IMR-90 (cell line): ENCODE data around the gene VSIG10L2. TPM values are rescaled to one million over a fixed set of nuclear protein-coding genes. Genes with fewer than 3 reads are reported as not detected.

Experiments used
- ATAC-seq: fragments of 200-7000 bp; cut with Tn5 transposase; 2 replicates; pipeline ENCODE4 v1.9.1; 2020; ENCODE audit warnings: low read depth, mild to moderate bottlenecking, moderate library complexity
- BruUV-seq: library from RNA; stranded (reverse); fragments of 400-500 nt; replicated peaks from 2 replicates; lab custom pipeline; 2021; lab: Mats Ljungman, UMichigan
- CTCF ChIA-PET: fragments of 300-600 bp; formaldehyde crosslinking; extraction: SDS; loops from one replicate; lab custom pipeline; 2021; ENCODE audit warnings: antibody characterized with exemption; lab: Yijun Ruan, JAX
- POLR2A ChIA-PET: fragments of 300-600 bp; sonication (Branson Sonifier 250); formaldehyde crosslinking; loops from one replicate; lab custom pipeline; 2022; ENCODE audit warnings: antibody characterized with exemption; ENCODE audit not compliant: unreplicated experiment; lab: Charles Lee
- DNase-seq: peaks from one replicate; pipeline ENCODE4 v3.0.0; 2013
- H2AFZ ChIP-seq: replicated peaks from 2 replicates; pipeline ENCODE3; 2013; ENCODE audit warnings: low read length, mild to moderate bottlenecking; ENCODE audit not compliant: poor library complexity
- H2AK5ac ChIP-seq: 2 replicates; pipeline ENCODE4 v1.6.1; 2013; ENCODE audit warnings: low read depth, low read length, inconsistent platforms
- H2AK9ac ChIP-seq: replicated peaks from 2 replicates; pipeline ENCODE3; 2013; ENCODE audit warnings: mild to moderate bottlenecking, low read depth, low read length, moderate library complexity; ENCODE audit not compliant: poor library complexity
- H2BK120ac ChIP-seq: 2 replicates; pipeline ENCODE4 v1.6.1; 2013; ENCODE audit warnings: low read depth, low read length, inconsistent platforms
- H2BK15ac ChIP-seq: 3 replicates; pipeline ENCODE4 v1.6.1; 2013; ENCODE audit warnings: low read depth, low read length, inconsistent platforms
- H2BK20ac ChIP-seq: 2 replicates; pipeline ENCODE4 v1.6.1; 2013; ENCODE audit warnings: low read depth, mild to moderate bottlenecking, inconsistent platforms, low read length, moderate library complexity
- H2BK5ac ChIP-seq: 2 replicates; pipeline ENCODE4 v1.6.1; 2013; ENCODE audit warnings: mild to moderate bottlenecking, low read depth, low read length, inconsistent platforms; ENCODE audit not compliant: poor library complexity, severe bottlenecking
- H3K14ac ChIP-seq: replicated peaks from 2 replicates; pipeline ENCODE4 v1.6.1; 2013; ENCODE audit warnings: low read depth, low read length, inconsistent platforms
- H3K18ac ChIP-seq: 2 replicates; pipeline ENCODE4 v1.6.1; 2013; ENCODE audit warnings: low read depth, low read length, control low read depth
- H3K23ac ChIP-seq: 2 replicates; pipeline ENCODE4 v1.6.1; 2013; ENCODE audit warnings: low read depth, low read length, inconsistent platforms
- H3K27ac ChIP-seq: 2 replicates; pipeline ENCODE4 v1.5.1; 2013; ENCODE audit warnings: mild to moderate bottlenecking, control low read depth, low read length; ENCODE audit not compliant: insufficient read depth
- H3K27me3 ChIP-seq: 2 replicates; pipeline ENCODE4 v1.6.1; 2013; ENCODE audit warnings: low read length; ENCODE audit not compliant: control insufficient read depth, insufficient read depth
- H3K36me3 ChIP-seq: 2 replicates; pipeline ENCODE4 v1.6.1; 2013; ENCODE audit warnings: low read length, mixed read lengths; ENCODE audit not compliant: control insufficient read depth, insufficient read depth
- H3K4ac ChIP-seq: 2 replicates; pipeline ENCODE4 v1.6.1; 2013; ENCODE audit warnings: low read depth, low read length, inconsistent platforms
- H3K4me1 ChIP-seq: 2 replicates; pipeline ENCODE4 v1.6.1; 2013; ENCODE audit warnings: low read length, mixed read lengths; ENCODE audit not compliant: control insufficient read depth, insufficient read depth
- H3K4me2 ChIP-seq: 2 replicates; pipeline ENCODE4 v1.6.1; 2013; ENCODE audit warnings: low read depth, mild to moderate bottlenecking, control low read depth, low read length, moderate library complexity
- H3K4me3 ChIP-seq: 2 replicates; pipeline ENCODE4 v1.5.1; 2013; ENCODE audit warnings: low read depth, mild to moderate bottlenecking, control low read depth, low read length, moderate library complexity; ENCODE audit not compliant: insufficient read depth
- H3K56ac ChIP-seq: 2 replicates; pipeline ENCODE4 v1.6.1; 2013; ENCODE audit warnings: low read length, inconsistent platforms; ENCODE audit not compliant: insufficient read depth; ENCODE audit errors: extremely low read depth
- H3K79me1 ChIP-seq, 2 experiments: 2 replicates each; pipeline ENCODE4 v1.6.1; 2013; ENCODE audit warnings: low read length in 2 of 2, inconsistent platforms in 1 of 2, low read depth in 1 of 2
- H3K9ac ChIP-seq: 2 replicates; pipeline ENCODE4 v1.6.1; 2013; ENCODE audit warnings: low read depth, low read length, control low read depth
- H3K9me1 ChIP-seq: 2 replicates; pipeline ENCODE4 v1.6.1; 2013; ENCODE audit warnings: low read length, inconsistent platforms; ENCODE audit not compliant: insufficient read depth
- H3K9me3 ChIP-seq: 2 replicates; pipeline ENCODE4 v1.6.1; 2013; ENCODE audit warnings: low read length; ENCODE audit not compliant: control insufficient read depth, insufficient read depth
- H4K20me1 ChIP-seq: 2 replicates; pipeline ENCODE4 v1.6.1; 2013; ENCODE audit warnings: low read length, inconsistent platforms; ENCODE audit not compliant: insufficient read depth
- H4K5ac ChIP-seq: 2 replicates; pipeline ENCODE4 v1.6.1; 2013; ENCODE audit warnings: mild to moderate bottlenecking, low read depth, low read length, control low read depth
- H4K8ac ChIP-seq, 2 experiments: 2 replicates each; pipeline ENCODE4 v1.6.1; 2013; ENCODE audit warnings: low read depth in 2 of 2, low read length in 2 of 2, control low read depth in 1 of 2, inconsistent platforms in 1 of 2
- H4K91ac ChIP-seq: 2 replicates; pipeline ENCODE4 v1.6.1; 2013; ENCODE audit warnings: low read depth, low read length, inconsistent platforms; ENCODE audit not compliant: insufficient read depth
- CEBPB ChIP-seq: IDR thresholded peaks from 2 replicates; pipeline ENCODE4 v1.6.1; 2012; ENCODE audit warnings: low read depth, low read length, improper control_type of control experiment
- MXI1 ChIP-seq: IDR thresholded peaks from 2 replicates; pipeline ENCODE4 v1.6.1; 2012; ENCODE audit warnings: low read depth, mild to moderate bottlenecking, low read length, moderate library complexity, borderline replicate concordance
- NFE2L2 ChIP-seq: fragments of 150-350 bp; IDR thresholded peaks from 2 replicates; pipeline ENCODE4 v1.6.1; 2016; ENCODE audit warnings: low read depth, mild to moderate bottlenecking, low read length
- POLR2A ChIP-seq: IDR thresholded peaks from 2 replicates; pipeline ENCODE4 v1.6.1; 2012; ENCODE audit warnings: mild to moderate bottlenecking, low read depth, low read length
- SMC3 ChIP-seq: fragments of 150-350 bp; IDR thresholded peaks from 2 replicates; pipeline ENCODE4 v1.6.1; 2016; ENCODE audit warnings: low read depth, mild to moderate bottlenecking, antibody characterized with exemption, low read length, moderate library complexity
- WGBS, 2 experiments: methylation state at CpG; one replicate each; pipeline versions ENCODE4 v1.1.5 to v1.1.7; 2013; ENCODE audit warnings: missing lambda C conversion rate in 2 of 2; ENCODE audit not compliant: insufficient read length in 1 of 2; ENCODE audit errors: extremely low coverage in 2 of 2; 5-methylcytosine and 5-hydroxymethylcytosine counted together
- dilution Hi-C: fragments of 300-500 bp; cut with HindIII; formaldehyde crosslinking; loops from one replicate; pipeline ENCODE4 v1.14.3; 2018; ENCODE audit warnings: low sequenced_read_pairs; ENCODE audit not compliant: unreplicated experiment
- in situ Hi-C: fragments of 300-500 bp; cut with MboI; formaldehyde crosslinking; loops from 3 replicates; pipeline ENCODE4 v1.14.3; 2019; ENCODE audit warnings: low sequenced_read_pairs, inconsistent platforms, mixed read lengths
- intact Hi-C: fragments of 100-400 bp; cut with micrococcal nuclease; formaldehyde crosslinking; loops from 2 replicates; pipeline ENCODE4 v1.10.0; 2022
- polyA plus RNA-seq, 3 experiments: library from polyadenylated mRNA; depleted of rRNA; stranded (reverse); fragments of >200 nt; gene quantifications; 2 replicates each; pipeline ENCODE4 v1.2.3, GENCODE V29; 2012; ENCODE audit warnings: low replicate concordance in 1 of 3
- total RNA-seq: library from RNA; depleted of rRNA; stranded (reverse); fragments of >200 nt; gene quantifications from 2 replicates; pipeline ENCODE4 v1.2.3, GENCODE V29; 2012
- TF ChIP-seq, protein P1 (sequence below): conservative IDR thresholded peaks from 2 replicates; pipeline ENCODE4 v1.5.1; 2012; ENCODE audit warnings: mild to moderate bottlenecking, low read depth, low read length, improper control_type of control experiment

Gene VSIG10L2
- total and polyA plus RNA-seq, 2 of the 4 experiments (the other 2 are of a cell fraction), result under 0.01 TPM; not detected in 1

DNA sequence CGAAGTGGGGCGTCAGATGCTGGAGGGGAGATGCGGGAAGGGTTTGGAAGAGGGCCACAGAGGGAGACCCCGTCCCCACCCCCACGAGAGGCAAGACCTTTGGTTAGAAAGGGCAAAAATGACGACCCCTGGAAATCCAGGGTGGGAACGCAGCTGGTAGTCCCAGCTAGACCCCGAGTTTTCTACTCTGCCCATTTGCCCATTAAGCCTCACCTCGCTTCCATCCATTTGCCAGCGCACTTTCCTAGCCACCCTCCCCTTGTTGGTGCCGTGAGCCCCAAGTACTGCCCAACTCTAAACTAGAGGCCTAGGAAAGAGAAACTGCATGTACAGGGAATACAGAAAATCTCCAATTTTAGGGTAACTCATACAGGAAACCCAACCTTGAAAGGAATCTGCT lies 41.2 kb upstream of the VSIG10L2 start:
- no peak overlapping the region for H2BK120ac ChIP-seq
- H4K8ac ChIP-seq, result no peak overlapping the region
- peaks cover 4% of the 10 kb centered on the region for H3K36me3 ChIP-seq
- no peak overlapping the region for H4K5ac ChIP-seq
- ChIA-PET POLR2A (no interaction called here), CTCF (no interaction called here)
- H2AK5ac ChIP-seq, result no peak overlapping the region
- H2BK15ac ChIP-seq, result no peak overlapping the region
- TF ChIP-seq NFE2L2 (no peak), POLR2A (no peak), MXI1 (no peak), CEBPB (no peak), SMC3 (no peak)
- TF ChIP-seq, protein P1, sequence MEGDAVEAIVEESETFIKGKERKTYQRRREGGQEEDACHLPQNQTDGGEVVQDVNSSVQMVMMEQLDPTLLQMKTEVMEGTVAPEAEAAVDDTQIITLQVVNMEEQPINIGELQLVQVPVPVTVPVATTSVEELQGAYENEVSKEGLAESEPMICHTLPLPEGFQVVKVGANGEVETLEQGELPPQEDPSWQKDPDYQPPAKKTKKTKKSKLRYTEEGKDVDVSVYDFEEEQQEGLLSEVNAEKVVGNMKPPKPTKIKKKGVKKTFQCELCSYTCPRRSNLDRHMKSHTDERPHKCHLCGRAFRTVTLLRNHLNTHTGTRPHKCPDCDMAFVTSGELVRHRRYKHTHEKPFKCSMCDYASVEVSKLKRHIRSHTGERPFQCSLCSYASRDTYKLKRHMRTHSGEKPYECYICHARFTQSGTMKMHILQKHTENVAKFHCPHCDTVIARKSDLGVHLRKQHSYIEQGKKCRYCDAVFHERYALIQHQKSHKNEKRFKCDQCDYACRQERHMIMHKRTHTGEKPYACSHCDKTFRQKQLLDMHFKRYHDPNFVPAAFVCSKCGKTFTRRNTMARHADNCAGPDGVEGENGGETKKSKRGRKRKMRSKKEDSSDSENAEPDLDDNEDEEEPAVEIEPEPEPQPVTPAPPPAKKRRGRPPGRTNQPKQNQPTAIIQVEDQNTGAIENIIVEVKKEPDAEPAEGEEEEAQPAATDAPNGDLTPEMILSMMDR, result no peak
- no peak overlapping the region for H3K4me3 ChIP-seq
- no peak overlapping the region for H3K4ac ChIP-seq
- no peak overlapping the region for H2AK9ac ChIP-seq
- dilution Hi-C loops, result loop anchor here (25.0 kb wide), 1 partner anchor 308 kb away; the partner anchor contains the start of genes FAM118B and RPUSD4
- H2BK5ac ChIP-seq, result no peak overlapping the region
- 0 out of 2 replicates have a peak, but pooled peaks cover 2% of the 10 kb centered on the region for H3K4me1 ChIP-seq
- H3K14ac ChIP-seq, result no peak overlapping the region
- no peaks in the 10 kb centered on the region; the same call in 1 of the 2 replicates for H3K9me1 ChIP-seq
- H2AFZ ChIP-seq, result no peak overlapping the region
- no TSS peak for BruUV-seq
- in situ Hi-C loops, result no loop called here
- no peaks in the 10 kb centered on the region for H4K20me1 ChIP-seq
- no peak for DNase-seq
- H3K9me3 ChIP-seq, result peaks cover 3% of the 10 kb centered on the region; the same call in 1 of the 2 replicates
- H3K27ac ChIP-seq, result no peak overlapping the region
- no peak overlapping the region for H3K56ac ChIP-seq
- H3K23ac ChIP-seq, result no peak overlapping the region
- peaks cover 12 to 20% of the 10 kb centered on the region in 2 experiments; a peak in 3 of 4 replicates for H3K79me1 ChIP-seq
- H3K4me2 ChIP-seq, result no peak overlapping the region
- no peak for ATAC-seq
- no peak overlapping the region for H2BK20ac ChIP-seq
- no CpG with 5 or more reads among the region's 11 CpGs for WGBS, 2 experiments
- no peak overlapping the region for H3K9ac ChIP-seq
- H4K91ac ChIP-seq, result no peak overlapping the region
- intact Hi-C loops, result no loop called here
- H3K18ac ChIP-seq, result no peak overlapping the region
- H3K27me3 ChIP-seq, result peaks cover 21% of the 10 kb centered on the region
